Limb (tissue), 2 donors: Measurements from ENCODE around the gene CRACR2A.

Source experiments
- DNase-seq, 2 donors: peaks; one replicate each; pipeline ENCODE4 v3.0.0-alpha.2; 2016; ENCODE audit errors: extremely low spot score in 2 of 2

CRACR2A gene

DNA sequence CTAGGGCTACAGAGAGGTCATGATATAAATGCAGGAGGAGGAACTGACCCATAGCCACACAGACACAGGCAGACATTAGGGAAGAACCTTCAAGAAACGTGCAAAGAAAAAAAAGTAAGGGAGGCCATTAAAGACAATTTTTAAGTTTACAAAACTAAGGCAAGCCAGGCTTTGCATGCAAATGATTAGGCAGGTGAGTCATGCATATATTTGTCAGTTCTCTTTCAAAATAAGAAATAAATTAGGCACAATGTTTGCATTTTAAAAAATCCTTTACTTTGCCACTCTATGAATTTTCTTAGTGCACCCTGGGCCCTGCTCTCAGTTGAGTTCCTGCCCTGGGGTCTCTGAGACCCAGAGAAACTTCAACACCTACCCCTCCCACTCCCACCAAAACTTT, 186.9 kb downstream of the CRACR2A start:
- DNase-seq: no peak
